Renal cortical epithelial cell (primary cell): ENCODE measurements around the gene CXCL14. TPM values are rescaled to one million over a fixed set of nuclear protein-coding genes. Genes with fewer than 3 reads are reported as not detected.

Source experiments
- DNase-seq: peaks from one replicate; pipeline ENCODE4 v3.0.0-alpha.2; 2011; ENCODE audit warnings: low read depth
- total RNA-seq: library from RNA; depleted of rRNA; stranded (reverse); fragments of >200 nt; gene quantifications from 2 replicates; pipeline ENCODE4 v1.2.3, GENCODE V29; 2014

CXCL14 gene
- total RNA-seq, 1 donor from 2014 or later = 51.1 TPM

DNA sequence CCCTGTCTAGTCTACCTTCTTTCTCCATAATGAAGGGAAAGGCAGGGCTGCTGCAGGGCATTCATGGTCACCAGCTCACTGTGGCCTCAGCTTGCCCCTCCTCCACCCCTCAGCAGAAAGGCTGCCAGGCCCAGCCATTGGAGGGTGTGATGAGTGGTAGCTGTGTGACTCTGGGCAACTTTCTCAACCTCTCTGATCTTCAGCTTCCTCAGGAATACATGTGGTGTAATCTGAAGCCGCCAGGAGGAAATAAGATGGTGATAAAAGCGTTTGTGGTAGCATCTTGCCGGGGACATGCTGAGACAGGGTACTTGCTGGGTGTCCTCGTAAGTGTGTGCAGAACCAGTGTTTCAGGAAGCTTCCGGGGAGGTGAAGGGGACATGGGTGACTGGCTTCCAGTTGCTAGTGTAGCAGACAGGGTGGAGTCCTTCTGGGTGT is 9.8 kb downstream of the CXCL14 start:
- DNase-seq = no peak

DNA sequence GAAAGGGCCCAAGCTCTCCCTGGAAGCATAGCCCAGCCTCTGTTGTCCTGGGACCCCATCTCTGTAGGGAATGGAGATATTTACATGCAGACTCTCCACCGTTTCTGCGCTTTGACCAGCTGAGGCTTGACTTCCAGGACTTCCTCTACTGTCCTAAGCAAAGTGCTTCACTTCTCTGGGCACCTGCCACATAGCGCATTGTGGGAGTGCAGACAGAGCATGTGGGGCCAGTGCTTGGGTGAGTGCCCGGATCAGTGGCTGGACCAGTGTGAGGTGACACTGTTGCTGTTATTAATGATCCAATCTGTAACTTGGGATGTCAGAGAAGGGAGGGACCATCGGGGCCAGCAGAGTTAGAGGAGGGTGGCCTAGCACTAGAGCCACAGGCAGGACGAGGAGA is 10.5 kb downstream of the CXCL14 start:
- DNase-seq = no peak

DNA sequence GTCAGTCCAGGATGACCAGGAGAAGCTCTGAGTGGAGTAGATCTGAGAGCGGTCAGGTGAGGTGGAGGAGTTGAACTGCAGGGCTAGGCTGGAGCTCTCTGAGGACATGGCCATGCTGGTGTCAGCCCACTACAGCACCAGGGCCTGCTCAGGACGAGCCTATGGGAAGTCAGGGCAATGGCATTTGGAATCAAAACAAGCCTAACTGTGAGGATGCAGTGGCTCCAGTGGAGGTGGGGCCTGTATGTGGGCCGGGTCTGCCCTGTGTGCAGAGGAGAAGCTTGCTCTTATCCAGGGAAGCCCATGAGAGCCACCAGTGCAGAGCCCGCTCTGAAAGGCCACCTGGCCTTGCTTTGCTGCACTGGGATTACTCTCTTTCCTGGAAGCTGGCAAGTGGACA is 11.1 kb downstream of the CXCL14 start:
- DNase-seq = no peak

DNA sequence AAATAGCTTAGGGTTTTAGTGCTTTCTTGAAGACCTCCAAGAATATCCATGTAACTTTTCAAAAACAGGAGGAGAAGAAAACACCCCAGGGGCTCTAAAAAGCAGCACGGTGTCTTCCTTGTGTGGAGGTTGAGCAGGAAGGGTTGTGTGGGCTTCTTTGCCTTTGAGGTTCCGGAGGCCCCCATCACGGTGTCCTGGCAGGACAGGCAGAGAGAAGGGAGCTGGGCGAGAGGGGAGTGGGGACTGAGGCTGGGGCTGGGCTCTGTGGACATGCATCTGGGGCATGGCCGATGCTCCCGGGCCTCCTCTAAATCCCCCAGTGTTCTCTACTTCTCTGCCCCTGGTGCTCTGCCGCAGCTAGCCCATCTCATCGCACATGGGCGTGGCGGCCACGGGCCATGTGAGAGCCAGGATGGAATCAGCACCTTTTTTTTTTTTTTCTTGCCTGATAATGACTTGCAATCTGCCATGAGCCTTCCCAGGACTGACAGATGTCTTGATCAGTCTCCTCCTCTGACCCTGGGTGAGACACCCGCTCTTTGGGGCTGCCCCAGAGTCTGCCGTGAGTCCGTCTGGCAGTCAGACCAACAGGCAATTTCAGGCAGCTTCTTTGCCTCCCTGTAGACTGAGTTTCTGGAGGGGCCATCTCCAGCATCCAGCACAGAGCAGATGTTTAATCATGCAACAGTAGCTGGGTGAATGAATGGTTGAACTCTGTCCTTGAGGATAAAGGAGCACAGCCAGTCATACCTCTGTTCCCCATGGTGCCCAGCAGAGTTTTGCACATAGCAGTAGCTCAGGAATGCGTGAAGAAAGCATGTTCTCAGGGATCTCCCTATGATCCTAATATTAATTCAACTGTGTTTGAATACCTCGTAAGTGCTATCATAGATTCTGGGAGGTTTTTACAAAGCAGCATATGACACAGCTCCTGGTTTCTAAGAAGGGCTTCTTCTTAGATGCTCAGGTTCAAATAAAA is 12.1 kb downstream of the CXCL14 start:
- DNase-seq = peak; percentile 52

DNA sequence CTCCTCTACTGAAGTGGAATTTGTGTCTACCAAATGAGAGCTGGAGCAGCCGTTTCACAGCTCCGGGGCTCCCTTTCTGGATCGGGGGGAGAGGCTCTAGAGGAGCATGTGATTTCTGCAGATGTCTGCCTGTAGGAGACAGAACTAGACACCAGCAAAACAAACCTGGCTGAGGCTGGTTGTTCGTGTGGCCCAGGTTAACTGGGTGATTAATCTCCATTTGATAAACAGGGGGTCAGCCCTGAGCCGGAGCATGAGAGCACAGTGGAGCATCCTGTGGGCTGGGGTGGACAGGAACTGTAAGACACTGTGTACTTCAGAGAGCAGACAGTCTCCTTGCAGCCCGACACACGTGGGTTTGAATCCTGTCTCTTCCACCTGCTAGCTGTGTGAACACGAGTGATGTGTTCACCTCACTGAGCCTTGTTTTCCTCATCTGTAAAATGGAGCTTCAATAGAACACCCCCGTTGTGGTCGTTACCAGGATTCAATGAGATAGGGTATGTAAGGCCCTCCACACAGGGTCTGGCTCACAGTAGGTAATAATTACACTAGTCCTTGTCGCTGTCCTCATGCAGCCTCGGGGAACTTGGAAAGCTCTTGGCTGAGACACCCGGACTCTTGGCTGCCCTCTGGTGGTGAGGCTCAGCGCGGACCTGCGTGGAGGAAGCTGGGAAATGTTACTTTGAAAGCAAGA is 12.9 kb downstream of the CXCL14 start:
- DNase-seq = peak; percentile 45

DNA sequence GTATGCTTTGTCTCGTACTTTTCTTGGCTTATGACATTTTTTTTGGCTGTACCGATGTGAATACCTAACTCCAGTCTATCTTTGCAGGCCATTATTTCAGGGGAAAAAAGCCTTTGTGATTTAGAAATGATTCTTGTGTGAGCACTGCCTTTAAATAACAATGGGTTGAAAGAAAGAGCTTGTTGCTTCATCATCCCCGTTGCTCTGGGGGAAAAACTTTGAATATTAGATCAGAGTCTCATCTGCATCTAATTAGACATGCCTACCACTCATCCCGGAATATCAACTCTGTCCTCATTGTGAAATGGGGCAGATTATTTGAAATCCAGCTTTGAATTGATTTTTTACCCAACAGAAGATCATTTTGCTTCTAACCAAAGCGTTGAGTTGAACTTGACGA is 13.5 kb downstream of the CXCL14 start:
- no peak for DNase-seq

DNA sequence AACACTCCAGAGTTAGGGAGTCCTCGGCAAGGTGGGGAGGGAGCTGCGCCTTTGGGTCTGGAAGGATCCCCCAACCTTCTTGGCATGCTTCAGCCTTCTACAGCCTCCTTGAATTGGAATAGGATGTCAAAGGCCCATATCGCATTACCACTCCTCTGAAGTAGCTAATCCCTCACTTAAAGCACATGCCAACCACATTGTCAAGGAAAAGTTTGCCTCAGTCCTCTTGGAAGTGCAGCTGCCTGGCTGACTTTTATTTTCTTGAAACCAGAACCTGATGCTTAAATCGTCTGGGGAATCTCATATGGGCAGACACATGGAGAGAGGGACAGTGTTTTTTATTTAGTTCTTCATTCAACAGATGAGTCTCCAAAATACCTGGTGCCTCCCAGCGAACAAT is 14.5 kb downstream of the CXCL14 start:
- DNase-seq = no peak

DNA sequence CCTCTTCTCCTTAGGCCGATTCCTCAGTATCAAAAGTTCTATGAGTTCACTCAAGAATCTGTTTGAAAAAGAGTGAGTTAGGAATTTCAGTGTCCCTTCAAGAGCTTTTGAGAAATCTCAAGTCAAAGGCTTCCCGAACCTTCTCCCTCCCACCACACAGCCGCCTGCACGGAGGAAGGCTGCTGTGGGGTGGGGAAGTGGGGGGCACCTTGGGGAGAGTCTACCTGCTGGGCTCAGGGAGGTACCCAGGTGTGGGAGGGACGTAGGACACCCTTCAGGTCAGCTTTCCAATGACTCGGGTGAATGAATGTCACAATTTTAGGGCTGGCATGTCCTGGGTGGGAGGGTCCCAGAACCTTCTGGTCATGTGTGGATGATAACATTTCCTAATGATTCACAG is 17.5 kb downstream of the CXCL14 start:
- DNase-seq = no peak

DNA sequence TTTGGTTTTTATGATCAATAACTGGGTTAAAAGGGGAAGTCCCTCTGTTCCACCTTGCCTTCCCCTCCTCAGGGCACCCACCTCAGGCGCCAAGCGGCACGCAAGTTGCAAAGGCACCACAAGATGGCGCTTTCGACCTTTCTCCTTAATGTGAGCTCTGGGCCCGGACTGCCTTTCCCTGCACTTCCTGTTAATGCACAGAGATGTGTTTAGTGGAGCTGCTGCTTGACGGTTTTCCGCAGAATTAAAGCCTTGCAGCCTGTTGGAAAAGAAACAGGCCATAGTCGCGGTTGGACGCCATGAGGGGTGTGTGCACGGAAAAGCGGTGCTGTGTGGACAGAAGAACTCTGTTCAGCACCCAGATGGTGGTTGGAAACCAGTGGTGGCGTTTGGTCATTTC is 17.9 kb downstream of the CXCL14 start:
- DNase-seq = peak; percentile 55

DNA sequence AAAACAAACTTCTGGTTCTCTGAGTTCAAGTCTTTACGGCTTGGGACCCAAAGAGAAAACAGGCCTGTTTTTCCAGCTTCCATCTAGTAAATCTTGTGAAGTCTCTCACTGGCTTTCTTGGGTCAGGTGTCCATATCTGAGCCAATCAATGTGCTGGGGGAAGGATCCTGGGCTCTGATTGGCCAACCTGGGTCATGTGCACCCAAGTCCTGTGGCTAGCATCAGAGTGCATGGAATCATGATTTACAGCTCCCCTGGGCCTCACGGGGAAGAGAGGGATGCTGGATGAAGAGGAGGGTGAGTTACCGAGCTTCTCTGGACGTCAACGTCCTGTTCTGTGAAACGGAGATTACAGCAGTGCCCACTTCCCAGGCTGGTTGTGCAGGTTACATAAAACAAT is 19.4 kb downstream of the CXCL14 start:
- no peak for DNase-seq

DNA sequence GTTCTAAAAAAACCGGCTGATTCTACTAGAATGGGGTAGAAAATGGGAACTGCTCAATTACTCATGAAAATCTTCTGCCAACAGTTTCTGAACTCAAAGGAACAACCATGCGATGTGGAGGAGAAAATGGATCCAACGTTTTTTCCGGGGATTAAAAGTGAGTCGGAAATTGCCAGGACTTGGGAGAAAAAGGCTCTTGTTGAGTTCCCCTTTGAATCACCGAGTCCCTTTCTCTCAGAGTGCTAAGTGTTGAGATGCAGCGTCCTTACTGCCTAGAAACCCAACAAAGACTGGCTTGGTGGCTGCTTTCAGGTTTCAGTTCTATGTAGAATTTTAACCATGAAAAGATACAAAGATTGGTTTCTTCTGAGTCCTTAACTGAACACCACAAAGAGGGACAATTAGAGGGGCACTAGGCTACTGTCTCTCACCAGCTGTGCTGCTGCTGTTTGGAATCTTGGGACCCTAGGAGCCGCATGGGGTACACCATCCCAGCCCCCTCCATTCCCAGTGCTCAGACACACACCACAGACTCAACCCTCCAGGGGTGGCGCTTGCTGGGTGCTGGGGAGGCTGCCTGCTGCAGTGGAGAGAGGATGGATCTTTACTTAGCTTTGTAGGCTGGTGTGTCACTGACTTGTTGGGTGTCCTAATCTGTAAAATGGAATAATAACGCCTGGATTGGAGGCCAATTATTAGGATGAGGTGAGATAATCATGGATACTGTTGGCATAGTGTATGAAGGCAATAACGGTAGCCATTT is 21.5 kb downstream of the CXCL14 start:
- DNase-seq = no peak

DNA sequence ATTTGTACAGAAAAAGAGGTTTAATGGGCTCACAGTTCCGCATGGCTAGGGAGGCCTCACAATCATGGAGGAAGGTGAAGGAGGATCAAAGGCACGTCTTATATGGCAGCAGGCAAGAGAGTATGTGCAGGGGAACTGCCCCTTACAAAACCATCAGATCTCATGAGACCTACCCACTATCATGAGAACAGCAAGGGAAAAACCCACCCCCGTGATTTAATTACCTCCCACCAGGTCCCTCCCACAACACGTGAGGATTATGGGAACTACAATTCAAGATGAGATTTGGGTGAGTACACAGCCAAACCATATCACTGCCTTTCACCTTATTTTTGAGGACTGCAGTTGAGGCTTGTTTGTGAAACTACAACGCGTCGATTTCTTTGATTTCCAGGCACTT is 22.2 kb downstream of the CXCL14 start:
- DNase-seq = no peak

DNA sequence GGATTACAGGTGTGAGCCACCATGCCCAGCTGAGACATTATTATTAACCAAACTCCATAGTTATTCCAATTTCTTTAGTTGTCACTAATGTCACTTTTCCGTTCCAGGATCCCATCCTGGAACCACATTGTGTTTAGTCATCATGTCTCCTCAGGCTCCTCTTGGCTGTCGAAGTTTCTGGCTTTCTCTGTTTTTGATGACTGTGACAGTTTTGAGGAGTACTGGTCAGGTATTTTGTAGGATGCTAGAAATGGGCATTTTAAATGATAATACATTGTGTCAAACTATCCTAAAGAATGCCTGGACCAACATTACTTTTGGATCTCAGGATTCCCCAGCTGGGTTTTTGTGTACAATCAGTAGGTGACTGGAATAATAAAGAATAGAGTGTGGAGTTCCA is 23.3 kb downstream of the CXCL14 start:
- DNase-seq = no peak

DNA sequence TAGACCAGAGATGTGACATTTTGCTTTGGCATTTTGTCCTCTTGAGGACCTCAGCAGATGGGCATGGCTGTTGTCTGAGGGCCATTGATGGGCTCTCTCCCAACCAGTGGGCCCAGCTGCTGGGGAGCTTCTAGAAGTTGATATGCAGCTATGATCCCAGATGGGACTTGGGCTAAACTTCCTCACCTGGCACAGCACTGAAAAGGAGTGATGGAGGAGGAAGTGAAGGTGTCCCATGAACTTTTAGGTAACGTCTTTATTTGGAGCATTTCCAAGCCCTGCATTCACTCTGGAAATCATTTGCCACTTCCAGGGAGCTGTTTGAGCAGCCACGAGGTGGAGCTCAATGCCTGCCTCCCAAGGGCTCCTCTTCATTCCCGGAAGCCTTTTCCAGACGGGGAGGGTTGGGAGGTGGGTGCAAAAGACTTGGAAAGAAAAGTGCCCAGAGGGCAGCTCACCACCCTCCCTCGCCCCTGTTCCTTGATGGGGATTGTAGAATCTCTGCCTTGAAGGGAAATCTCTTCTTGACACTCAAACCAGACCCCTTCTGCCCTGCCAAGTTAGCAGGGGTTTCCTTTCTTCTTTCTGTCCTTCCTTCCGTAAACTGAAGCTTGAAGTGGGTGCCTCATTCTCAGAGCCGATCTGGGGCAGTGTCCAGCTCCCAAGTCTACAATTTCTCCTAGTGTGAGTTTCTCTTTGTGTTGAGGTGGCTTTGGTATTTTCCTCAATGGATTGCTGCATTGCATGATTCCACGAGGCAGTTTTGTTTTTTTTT is 24.9 kb downstream of the CXCL14 start:
- DNase-seq = peak; percentile 42

DNA sequence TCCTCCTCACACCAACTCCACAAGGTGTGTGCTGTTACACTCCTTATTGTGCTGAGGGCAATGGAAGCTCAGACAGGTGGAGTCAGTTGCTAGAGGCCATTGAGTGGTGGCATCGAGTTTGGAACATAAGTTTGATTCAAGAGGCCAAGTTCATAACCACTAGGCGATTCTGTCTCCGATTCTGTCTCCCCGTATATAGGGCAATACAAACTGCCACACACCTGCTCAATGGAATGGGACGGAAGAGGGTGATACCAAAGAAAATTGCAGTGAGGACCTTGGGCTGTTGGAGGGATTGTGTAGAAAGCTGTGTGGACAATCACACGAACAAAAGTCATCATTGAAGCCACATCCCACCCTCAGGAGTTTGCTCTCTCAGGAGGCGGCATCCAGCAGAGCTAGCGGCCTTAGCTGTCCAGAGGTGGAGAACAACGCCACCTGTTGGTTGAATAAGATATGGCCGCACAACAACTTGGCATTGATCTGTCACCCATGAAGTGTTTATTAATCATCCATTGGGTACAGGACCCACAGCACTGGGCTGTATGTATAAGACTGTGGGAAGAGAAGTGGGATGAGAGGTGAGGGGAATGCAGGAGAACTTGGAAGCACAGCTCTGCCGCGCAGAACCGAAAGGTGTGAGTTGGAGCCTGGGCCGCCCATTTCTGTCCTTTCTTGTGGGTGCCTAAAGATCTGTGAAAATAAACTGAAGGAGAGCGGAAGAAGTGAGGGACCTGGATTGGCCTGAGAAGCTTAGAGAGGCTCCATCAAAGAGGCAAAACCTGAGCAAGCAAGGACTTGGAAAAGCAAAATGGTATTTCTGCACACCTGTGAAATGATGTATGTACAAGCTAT is 27.0 kb downstream of the CXCL14 start:
- peak; percentile 76 for DNase-seq

DNA sequence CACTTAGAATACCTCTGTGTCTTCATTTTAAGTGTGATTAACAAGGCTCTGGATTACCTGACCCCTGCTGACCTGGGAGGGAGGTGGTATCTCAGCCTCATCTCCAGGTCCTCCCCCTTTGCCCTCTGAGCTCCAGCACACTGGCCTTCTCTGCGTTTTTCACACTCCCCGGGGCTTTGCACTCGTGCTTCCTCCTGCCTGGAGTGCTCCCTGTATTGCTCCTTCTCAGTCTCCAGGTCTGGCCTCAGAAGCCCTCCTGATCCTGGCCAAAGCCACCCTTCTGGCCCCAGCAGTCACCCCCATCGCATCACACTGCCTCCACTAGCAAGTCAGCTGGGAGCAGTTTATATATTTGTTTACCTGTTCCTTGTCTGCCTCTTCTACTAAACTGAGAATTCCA is 29.4 kb downstream of the CXCL14 start:
- DNase-seq = no peak

DNA sequence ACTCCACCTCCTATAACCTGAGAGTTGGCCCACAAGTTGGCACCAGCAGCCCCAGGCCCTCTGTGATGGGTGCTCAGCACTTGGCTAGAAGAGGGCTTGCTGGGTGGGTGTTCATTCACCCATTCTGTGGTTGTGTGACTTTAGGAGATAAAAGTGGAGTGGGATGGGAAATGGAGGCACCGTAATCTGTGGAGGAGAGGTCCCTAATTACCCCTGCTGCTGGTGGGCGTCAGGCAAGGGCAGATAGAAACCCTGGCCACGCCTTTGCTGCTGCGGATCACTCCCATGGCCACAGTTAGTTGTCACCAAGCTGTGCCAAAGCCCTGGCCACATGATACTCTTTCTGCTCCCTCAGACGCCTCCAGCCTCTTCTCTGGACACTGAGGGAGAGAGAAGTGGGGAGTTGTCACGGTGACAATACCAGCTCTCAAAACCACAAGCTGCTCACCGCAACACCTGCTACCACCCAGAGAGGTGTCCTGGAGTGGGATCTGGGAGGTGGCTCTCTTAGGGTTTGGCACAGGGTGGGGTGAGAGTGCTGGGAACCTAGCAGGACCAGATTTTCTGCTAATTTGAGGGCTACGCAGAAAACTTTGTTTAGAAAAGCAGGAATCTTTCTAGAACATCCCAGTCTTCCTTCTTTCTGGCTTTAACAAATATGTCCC is 31.1 kb downstream of the CXCL14 start:
- DNase-seq = no peak

DNA sequence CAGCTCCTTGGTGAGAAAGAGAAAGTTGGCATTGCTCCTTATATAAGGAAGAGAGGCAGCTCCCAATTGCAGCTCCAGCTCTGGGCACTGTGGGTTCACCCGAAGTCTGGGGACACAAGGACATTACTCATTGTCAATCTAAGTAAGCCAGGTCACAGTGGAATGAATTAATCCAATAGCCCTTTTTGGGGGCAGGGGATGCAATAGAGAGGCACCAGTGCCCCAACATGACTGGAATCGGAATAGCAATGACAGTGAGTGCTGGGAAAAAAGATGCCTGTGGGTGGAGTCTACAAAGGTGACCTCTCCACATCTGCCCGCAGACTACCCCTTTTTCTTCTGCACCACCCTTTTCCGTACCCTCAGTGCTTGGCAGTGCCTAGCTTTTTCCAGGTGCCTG is 31.9 kb downstream of the CXCL14 start:
- no peak for DNase-seq

DNA sequence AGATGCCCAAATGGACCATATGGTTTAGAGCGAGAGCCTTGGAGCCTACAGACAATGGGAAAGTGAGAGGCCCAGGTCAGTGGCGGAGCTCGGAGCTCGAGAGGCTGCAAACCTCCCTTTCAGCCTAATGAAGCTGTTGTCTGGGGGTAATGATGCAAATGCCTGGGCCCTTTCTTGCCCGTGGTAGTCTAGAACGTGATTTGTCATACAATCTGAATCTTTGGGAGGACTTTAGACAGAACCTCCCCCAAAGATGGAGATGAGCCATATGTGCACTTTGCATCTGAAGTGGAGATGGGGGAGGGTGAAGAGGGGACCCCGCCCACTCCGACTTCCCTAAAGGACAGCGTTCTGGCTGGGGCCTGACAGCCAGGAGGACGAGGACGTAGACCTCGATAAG is 32.7 kb downstream of the CXCL14 start:
- DNase-seq = no peak

DNA sequence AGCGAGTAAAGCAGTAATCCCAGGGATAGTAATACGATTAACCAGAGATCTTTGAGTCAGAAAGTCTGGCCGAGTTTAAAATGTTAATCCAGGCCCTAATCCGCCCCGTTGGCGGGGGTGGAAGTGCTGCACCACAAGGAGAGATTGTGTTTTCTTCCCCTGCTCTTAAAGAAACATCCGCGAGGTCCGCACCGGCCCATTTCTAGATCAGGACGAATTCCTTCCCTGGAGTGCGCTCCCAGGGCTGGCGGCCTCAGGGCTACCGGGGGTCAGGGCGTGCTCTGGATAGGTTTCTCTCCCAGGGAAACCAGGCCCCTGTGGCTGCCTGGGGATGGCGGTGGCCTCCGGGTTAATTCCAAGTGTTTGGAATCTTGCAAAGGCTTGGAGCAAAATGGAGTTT is 33.7 kb downstream of the CXCL14 start:
- no peak for DNase-seq
